GM12873 (cell line): ENCODE data around the gene TCHP.

Experiments
- CTCF ChIP-seq: IDR thresholded peaks from 2 replicates; pipeline ENCODE4 v1.5.1; 2012; ENCODE audit warnings: low read depth, mild to moderate bottlenecking, moderate library complexity, low read length, control low read depth; ENCODE audit not compliant: insufficient read depth; ENCODE audit errors: missing control alignments

The TCHP gene

GRCh38 chr12:109880043-109880931 lies 19.8 kb upstream of the TCHP start, which contains the start of gene GLTP:
TSS of gene GLTP (minus strand) at chr12:109880541. CDS start at chr12:109880374, 167 bp downstream.
- TF ChIP-seq CTCF, result peak; percentile 64

GRCh38 chr12:109880938-109881337 lies 19.1 kb upstream of the TCHP start:
- TF ChIP-seq CTCF, result no peak

- TF ChIP-seq CTCF, result no peak
Observed at GRCh38 chr12:109881752-109882151, 18.3 kb upstream of the TCHP start.

- no peak for TF ChIP-seq CTCF
Observed at GRCh38 chr12:109883461-109883860, 16.6 kb upstream of the TCHP start.

GRCh38 chr12:109885616-109886015 lies 14.5 kb upstream of the TCHP start:
- TF ChIP-seq CTCF, result no peak

- TF ChIP-seq CTCF, result peak; percentile 1
Observed at GRCh38 chr12:109888179-109889020, 11.7 kb upstream of the TCHP start.

- no peak for TF ChIP-seq CTCF
Observed at GRCh38 chr12:109890620-109891170, 9.4 kb upstream of the TCHP start.
